Measurements from ENCODE around the gene MACROD2.

- TF ChIP-seq, protein P1, sequence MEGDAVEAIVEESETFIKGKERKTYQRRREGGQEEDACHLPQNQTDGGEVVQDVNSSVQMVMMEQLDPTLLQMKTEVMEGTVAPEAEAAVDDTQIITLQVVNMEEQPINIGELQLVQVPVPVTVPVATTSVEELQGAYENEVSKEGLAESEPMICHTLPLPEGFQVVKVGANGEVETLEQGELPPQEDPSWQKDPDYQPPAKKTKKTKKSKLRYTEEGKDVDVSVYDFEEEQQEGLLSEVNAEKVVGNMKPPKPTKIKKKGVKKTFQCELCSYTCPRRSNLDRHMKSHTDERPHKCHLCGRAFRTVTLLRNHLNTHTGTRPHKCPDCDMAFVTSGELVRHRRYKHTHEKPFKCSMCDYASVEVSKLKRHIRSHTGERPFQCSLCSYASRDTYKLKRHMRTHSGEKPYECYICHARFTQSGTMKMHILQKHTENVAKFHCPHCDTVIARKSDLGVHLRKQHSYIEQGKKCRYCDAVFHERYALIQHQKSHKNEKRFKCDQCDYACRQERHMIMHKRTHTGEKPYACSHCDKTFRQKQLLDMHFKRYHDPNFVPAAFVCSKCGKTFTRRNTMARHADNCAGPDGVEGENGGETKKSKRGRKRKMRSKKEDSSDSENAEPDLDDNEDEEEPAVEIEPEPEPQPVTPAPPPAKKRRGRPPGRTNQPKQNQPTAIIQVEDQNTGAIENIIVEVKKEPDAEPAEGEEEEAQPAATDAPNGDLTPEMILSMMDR (IDR thresholded peaks at IDR 0.05), result peak in 3 of 6 experiments; percentile 16 to 29 (median 24)
- no peak for TF ChIP-seq POLR2A (IDR thresholded peaks at IDR 0.05)
Measured at GRCh38 chr20:14741616-14742015, 746.3 kb downstream of the MACROD2 start.
